Psoas muscle (tissue), 8 donors: ENCODE measurements around the gene PDE4D. TPM values are rescaled to one million over a fixed set of nuclear protein-coding genes. Genes with fewer than 3 reads are reported as not detected.
"Not testable (repeated sequence)": the region's sequence is repeated elsewhere in the genome, so short reads cannot be mapped to it uniquely, and the experiment has no call there.

ENCODE experiments used
- ATAC-seq, 4 donors: fragments of 200-7000 bp; cut with Tn5 transposase; one replicate each; pipeline ENCODE4 v1.9.1; 2020; ENCODE audit warnings: moderate library complexity in 3 of 4, mild to moderate bottlenecking in 2 of 4
- DNase-seq, 2 donors: peaks; one replicate each; pipeline ENCODE4 v3.0.0-alpha.2; 2020
- H3K27ac ChIP-seq: fragments of 200-600 bp; one replicate; pipeline ENCODE4 v1.8.0; 2022
- H3K27me3 ChIP-seq, 3 donors: fragments of 200-600 bp in 1 of 3; one replicate each; pipeline versions ENCODE4 v1.6.1 to v1.8.0; 2013 to 2022; ENCODE audit warnings: low read length in 2 of 3, mild to moderate bottlenecking in 2 of 3, moderate library complexity in 1 of 3; ENCODE audit not compliant: insufficient read depth in 3 of 3
- H3K36me3 ChIP-seq, 2 donors: fragments of 200-600 bp in 1 of 2; one replicate each; pipeline versions ENCODE4 v1.6.1 to v1.8.0; 2013 to 2022; ENCODE audit warnings: low read depth in 1 of 2, mild to moderate bottlenecking in 1 of 2, moderate library complexity in 1 of 2; ENCODE audit not compliant: insufficient read depth in 1 of 2
- H3K4me1 ChIP-seq: fragments of 200-600 bp; one replicate; pipeline ENCODE4 v1.8.0; 2022
- H3K4me3 ChIP-seq: fragments of 200-600 bp; one replicate; pipeline ENCODE4 v1.8.0; 2022; ENCODE audit warnings: mild to moderate bottlenecking
- H3K9me3 ChIP-seq: fragments of 200-600 bp; one replicate; pipeline ENCODE4 v1.8.0; 2022
- WGBS, 3 donors: extraction: QIAGEN DNeasy Blood & Tissue Kit; methylation state at CpG; one replicate each; pipeline versions ENCODE4 v1.1.6 to v1.1.7; 2013; 5-methylcytosine and 5-hydroxymethylcytosine counted together
- intact Hi-C, 2 donors: fragments of 100-400 bp; cut with DNase I; formaldehyde crosslinking; loops; one replicate each; pipeline versions ENCODE4 v1.11.0 to v1.14.2; 2022
- polyA plus RNA-seq, 3 donors: library from polyadenylated mRNA; stranded (reverse); fragments of 200-250 nt; gene quantifications; one replicate each; pipeline ENCODE4 v1.2.3, GENCODE V29; 2013
- total RNA-seq, 4 donors: library from RNA; stranded (reverse); fragmentation: NEBNext Ultra II Directional in 2 of 4; extraction: Animal tissue kit (Norgen Biotek cat#: 25700) in 2 of 4; gene quantifications; one replicate each; pipeline versions ENCODE4 v1.2.1 to v1.2.4, GENCODE V29; 2021 to 2023
- TF ChIP-seq, protein P1 (sequence below): fragments of 200-600 bp; IDR thresholded peaks from one replicate; pipeline ENCODE4 v1.8.0; 2022; ENCODE audit warnings: antibody characterized with exemption
- donor health status: healthy with polysubstance abuse.
- donor health status: DM: no; HTN: no; CAD: no; lungs with moderate emphysema.
- donor health status: Bipolar disorder and iron deficiency.
- donor health status: healthy.
- donor health status: DM: yes; HTN: yes; CAD: no.
- donor health status: DM: no; HTN: no; CAD: no.
- donor health status: DM: no; HTN: no; CAD: no.
- donor health status: DM: yes; HTN: yes; CAD: no.

PDE4D gene
- total and polyA plus RNA-seq, 7 donors: 42.6 to 283 (median 88.7) TPM

GRCh38 chr5:58963821-58964220, 929.7 kb downstream of the PDE4D start:
- no peaks in the 10 kb centered on the region for H3K36me3 ChIP-seq
- no peaks in the 10 kb centered on the region for H3K4me1 ChIP-seq
- no peak overlapping the region for H3K27ac ChIP-seq
- intact Hi-C loops: loop anchor here in 1 of 2 donors (10.0 kb wide), 1 partner anchor 69 kb away; no protein-coding TSS in a partner anchor
- DNase-seq (no peak), ATAC-seq (no peak)
- TF ChIP-seq, protein P1, sequence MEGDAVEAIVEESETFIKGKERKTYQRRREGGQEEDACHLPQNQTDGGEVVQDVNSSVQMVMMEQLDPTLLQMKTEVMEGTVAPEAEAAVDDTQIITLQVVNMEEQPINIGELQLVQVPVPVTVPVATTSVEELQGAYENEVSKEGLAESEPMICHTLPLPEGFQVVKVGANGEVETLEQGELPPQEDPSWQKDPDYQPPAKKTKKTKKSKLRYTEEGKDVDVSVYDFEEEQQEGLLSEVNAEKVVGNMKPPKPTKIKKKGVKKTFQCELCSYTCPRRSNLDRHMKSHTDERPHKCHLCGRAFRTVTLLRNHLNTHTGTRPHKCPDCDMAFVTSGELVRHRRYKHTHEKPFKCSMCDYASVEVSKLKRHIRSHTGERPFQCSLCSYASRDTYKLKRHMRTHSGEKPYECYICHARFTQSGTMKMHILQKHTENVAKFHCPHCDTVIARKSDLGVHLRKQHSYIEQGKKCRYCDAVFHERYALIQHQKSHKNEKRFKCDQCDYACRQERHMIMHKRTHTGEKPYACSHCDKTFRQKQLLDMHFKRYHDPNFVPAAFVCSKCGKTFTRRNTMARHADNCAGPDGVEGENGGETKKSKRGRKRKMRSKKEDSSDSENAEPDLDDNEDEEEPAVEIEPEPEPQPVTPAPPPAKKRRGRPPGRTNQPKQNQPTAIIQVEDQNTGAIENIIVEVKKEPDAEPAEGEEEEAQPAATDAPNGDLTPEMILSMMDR: no peak
- H3K9me3 ChIP-seq: no peaks in the 10 kb centered on the region
- H3K27me3 ChIP-seq: no peaks in the 10 kb centered on the region
- 92 to 100% (median 98%) methylated on average over 1 of the region's 1 CpG for WGBS, 3 donors
- H3K4me3 ChIP-seq: no peak overlapping the region

DNA sequence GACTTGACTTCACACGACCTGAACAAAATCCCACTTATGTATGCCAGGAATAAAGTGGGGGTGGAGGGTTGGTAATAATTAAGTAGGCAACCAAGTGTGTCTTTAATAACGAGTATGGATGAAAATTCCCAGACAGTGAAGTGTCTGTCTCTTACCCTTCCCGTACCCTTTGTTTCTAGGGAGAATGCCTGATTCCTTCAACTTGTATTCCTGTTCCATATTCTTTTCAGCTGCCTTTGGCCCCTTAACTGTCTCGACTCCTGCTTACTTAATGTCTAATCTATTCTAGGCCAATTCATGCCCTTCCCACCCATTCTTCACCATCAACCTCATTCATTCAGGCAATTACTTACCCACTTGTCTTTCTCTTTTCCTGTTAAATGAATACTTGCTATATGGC, 930.2 kb downstream of the PDE4D start:
- TF ChIP-seq, protein P1: no peak
- no peak overlapping the region for H3K27ac ChIP-seq
- no peak overlapping the region for H3K4me3 ChIP-seq
- intact Hi-C loops: loop anchor here in 1 of 2 donors (10.0 kb wide), 1 partner anchor 69 kb away; no protein-coding TSS in a partner anchor
- H3K4me1 ChIP-seq: no peaks in the 10 kb centered on the region
- ATAC-seq (no peak), DNase-seq (no peak)
- H3K27me3 ChIP-seq: no peaks in the 10 kb centered on the region
- no peaks in the 10 kb centered on the region for H3K36me3 ChIP-seq
- WGBS, 3 donors: 58 to 72% (median 58%) methylated on average over 4 of the region's 4 CpGs
- no peaks in the 10 kb centered on the region for H3K9me3 ChIP-seq

DNA sequence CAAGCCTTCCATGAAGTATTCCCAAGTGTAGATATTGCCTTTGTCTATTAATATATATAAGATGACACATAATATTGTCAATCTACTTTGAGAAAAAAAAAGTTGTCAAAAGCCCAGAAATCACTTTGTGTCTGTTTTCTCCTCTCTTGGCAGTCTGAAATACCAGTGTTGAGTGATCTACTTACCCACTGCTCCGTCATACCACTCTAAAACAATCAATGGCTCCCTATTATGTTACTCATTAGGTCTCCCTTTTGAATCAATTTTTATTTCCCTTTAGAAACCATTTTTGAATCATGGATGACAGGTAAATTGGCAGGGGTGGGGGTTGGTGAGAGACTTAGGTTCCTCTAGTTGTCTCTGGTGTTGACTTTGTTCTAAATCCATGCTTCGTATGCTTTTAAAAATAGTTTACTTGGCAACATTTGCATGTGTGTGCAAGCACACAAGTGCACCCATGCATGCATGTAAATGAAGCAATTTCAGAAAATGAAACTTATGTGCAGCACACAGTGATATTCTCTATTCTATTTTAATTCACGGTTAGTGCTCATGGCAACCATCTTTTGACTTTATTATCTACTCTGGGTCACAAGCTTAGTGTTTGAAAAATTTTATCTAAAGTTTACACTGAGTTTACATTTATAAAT, 931.8 kb downstream of the PDE4D start:
- Histone ChIP-seq H3K4me1 (no peaks in the 10 kb centered on the region), H3K4me3 (no peak overlapping the region), H3K36me3 (no peaks in the 10 kb centered on the region), H3K27ac (no peak overlapping the region), H3K9me3 (no peaks in the 10 kb centered on the region), H3K27me3 (no peaks in the 10 kb centered on the region)
- no peak for DNase-seq
- intact Hi-C loops: loop anchor here in 1 of 2 donors (10.0 kb wide), 1 partner anchor 67 kb away; no protein-coding TSS in a partner anchor
- TF ChIP-seq, protein P1: no peak
- ATAC-seq: no peak
- WGBS, 3 donors: 82 to 95% (median 86%) methylated on average over 3 of the region's 3 CpGs

- no peak for DNase-seq
- Histone ChIP-seq H3K4me1 (no peaks in the 10 kb centered on the region), H3K4me3 (no peak overlapping the region), H3K36me3 (no peaks in the 10 kb centered on the region), H3K27ac (no peak overlapping the region), H3K9me3 (no peaks in the 10 kb centered on the region), H3K27me3 (no peaks in the 10 kb centered on the region)
- TF ChIP-seq, protein P1: no peak
- intact Hi-C loops: no loop called here
- 63 to 73% (median 72%) methylated on average over 3 of the region's 3 CpGs for WGBS, 3 donors
- no peak for ATAC-seq
Measured at GRCh38 chr5:58958701-58959100, 934.8 kb downstream of the PDE4D start.

- intact Hi-C loops, H3K9me3 ChIP-seq, H3K27ac ChIP-seq, H3K4me3 ChIP-seq, H3K4me1 ChIP-seq, DNase-seq, H3K36me3 ChIP-seq, H3K27me3 ChIP-seq, ATAC-seq: not testable (repeated sequence)
- WGBS, 3 donors: 85 to 91% (median 86%) methylated on average over 2 of the region's 2 CpGs
Measured at GRCh38 chr5:58953218-58953617, 940.3 kb downstream of the PDE4D start.
